ENCODE measurements around the gene GIGYF1.

DNA sequence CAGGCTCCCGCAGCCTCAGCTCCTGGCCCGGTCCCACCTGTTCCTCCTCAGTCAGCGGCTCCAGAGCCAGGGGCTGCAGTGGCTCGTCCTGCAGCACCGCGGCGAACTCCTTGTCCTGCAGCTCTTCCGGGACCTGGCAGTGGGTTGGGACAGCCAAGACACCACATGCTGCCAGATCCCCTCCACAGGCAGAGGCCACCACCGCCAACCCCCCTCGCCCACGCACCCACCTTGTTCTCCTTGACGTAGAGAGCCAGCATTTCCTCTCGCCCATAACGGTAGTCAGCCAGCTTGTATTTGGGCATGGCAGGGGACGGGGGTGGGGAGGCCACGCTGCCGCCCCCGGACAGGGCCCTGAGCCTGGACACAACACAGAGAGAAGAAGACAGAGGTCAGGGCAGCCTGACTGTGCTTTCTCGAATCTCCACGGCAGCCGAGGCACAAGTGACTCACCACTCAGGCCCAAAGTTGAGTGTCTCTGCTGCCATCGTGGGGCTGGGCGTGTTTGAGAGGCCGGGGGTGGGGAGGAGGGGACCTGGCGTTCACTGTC, 6.2 kb downstream of the GIGYF1 start:
- TF ChIP-seq, protein P1, sequence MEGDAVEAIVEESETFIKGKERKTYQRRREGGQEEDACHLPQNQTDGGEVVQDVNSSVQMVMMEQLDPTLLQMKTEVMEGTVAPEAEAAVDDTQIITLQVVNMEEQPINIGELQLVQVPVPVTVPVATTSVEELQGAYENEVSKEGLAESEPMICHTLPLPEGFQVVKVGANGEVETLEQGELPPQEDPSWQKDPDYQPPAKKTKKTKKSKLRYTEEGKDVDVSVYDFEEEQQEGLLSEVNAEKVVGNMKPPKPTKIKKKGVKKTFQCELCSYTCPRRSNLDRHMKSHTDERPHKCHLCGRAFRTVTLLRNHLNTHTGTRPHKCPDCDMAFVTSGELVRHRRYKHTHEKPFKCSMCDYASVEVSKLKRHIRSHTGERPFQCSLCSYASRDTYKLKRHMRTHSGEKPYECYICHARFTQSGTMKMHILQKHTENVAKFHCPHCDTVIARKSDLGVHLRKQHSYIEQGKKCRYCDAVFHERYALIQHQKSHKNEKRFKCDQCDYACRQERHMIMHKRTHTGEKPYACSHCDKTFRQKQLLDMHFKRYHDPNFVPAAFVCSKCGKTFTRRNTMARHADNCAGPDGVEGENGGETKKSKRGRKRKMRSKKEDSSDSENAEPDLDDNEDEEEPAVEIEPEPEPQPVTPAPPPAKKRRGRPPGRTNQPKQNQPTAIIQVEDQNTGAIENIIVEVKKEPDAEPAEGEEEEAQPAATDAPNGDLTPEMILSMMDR (IDR thresholded peaks at IDR 0.05; ENCODE audit: low read length) = no peak
- no peak for TF ChIP-seq EZH2 (optimal IDR thresholded peaks at IDR 0.05; ENCODE audit: low read depth, low read length)

Measured in MM.1S (cell line).